HG03354 (cell line): Measurements from ENCODE around the gene RPS2.

Experiments used
- ATAC-seq: cut with Tn5 transposase; IDR thresholded peaks from one replicate; pipeline ENCODE4 v1.9.1; 2021; ENCODE audit warnings: mild to moderate bottlenecking; ENCODE audit not compliant: unreplicated experiment, poor library complexity, severe bottlenecking

RPS2 gene

GRCh38 chr16:1983544-1984346 lies 19.1 kb upstream of the RPS2 start, which contains the start of gene GFER:
GFER (plus strand) TSS chr16:1984193; CDS start chr16:1984219, 26 bp downstream.
- ATAC-seq = peak; percentile 77

DNA sequence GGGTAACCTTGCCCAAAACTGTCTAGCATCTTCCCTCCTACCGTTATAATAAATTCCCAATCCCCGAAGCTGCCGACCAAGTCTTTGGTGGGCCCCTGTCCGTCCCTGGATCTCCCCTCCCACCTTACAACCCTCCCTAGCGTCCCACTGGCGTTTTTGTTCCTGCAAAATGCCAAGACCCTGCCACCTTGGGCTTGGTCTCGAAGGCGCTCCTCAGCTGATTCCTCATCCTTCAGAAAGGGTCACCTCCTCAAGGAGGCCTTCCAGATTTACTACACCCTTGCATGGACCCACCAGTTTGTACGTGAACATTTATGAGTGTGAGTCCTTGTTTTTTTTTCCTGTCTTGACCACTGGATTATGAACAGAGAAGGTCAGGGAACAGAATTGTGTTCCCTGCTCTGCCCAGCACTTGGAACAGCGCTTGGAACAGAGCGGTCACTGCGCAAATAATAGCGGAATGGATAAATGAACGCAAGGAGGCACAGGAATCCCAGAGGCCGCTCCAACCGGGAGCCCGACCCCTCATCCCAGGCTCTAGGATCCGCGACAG lies 18.4 kb upstream of the RPS2 start:
- ATAC-seq = no peak

- no peak for ATAC-seq
These were observed 17.4 kb upstream of the RPS2 start for GRCh38 chr16:1982013-1982433.

- ATAC-seq = no peak
These were observed 16.8 kb upstream of the RPS2 start, which contains the start of gene NOXO1 for GRCh38 chr16:1981398-1981836. NOXO1 (minus strand) TSS chr16:1981469; CDS start chr16:1981179, 290 bp downstream.

DNA sequence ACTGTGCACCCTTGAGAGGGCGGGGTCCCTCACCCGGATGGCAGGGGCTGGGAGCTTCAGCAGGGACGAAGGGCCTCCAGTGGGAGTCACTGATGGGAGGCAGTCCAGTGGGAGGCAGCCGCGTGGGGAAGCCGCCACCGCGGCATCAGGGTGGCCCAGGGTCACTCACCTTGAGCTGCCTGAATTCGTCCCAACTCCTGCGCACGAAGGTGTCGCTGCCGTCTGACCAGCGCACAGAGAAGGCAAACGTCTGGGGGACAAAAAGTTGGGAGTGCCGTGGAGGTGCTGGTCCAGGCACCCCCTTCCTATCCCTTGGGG lies 16.1 kb upstream of the RPS2 start:
- ATAC-seq = no peak

DNA sequence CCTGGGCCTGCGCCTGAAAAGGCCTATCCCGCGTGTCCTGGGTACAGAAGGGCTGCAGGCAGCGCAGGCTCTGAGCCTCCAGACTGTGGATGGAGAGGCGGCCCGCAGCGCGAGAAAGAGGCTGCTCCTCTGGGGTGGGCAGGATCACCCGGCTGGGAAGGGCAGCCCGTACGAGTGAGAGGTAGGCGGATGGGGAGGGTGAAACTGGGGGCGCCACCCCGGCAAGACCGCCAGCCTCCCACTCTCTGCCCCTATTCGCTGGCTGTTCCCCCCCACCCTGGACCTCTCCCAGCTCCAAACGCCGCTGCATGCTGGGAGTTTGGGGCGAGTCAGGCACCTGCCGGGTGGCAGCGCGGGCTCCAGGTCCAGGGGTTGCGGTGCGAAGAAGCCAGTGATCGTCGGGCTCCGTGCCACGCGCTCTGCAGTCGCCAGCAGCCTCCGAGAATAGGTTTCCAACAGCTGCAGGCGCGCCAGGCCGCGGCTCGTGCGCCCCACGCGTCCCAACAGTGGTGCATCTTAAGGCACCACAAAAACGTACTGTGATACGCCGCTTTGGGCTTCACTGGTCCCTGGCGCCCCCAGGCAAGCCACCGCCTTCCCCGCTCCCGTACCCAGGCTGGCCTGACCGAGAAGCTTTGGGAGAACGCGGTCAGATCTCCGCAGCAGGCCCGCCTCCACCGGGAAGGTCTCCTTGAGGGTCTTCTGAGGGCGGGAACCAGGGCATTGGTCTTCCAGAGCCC lies 15.6 kb upstream of the RPS2 start:
- ATAC-seq = no peak

- ATAC-seq = no peak
These were observed 14.8 kb upstream of the RPS2 start for GRCh38 chr16:1979271-1980029.

DNA sequence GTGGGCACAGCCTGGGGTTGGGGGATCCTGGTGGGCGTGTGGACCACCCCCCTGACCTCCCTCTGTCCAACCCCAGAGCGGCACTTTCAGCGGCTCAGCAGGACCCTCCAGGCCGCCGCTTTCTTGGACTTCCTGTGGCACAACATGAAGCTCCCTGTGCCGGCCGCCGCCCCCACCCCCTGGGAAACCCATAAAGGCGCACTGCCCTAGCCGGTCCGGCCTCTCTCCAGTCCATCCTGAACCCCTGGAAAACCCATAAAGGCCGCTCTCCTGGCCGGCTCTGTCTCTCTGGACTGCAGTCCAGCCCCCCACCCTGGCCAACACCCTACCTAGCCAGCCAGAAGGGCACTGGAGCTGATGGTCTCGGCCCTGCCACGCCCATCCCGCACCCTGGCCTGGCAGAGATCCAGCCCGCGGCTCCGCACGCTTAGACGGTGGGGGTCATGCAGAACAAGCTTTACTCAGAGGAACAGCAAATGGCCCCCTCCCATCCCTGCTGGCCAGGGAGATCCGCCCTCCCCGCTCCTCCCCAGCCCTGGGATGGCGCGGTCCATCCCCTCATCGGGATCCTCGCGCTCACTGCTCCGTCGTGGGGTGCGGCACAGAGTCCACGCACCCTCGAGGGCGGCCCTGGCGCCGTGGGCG lies 14.0 kb upstream of the RPS2 start:
- ATAC-seq = no peak

- no peak for ATAC-seq
These were observed 13.2 kb upstream of the RPS2 start for GRCh38 chr16:1977875-1978268.

- ATAC-seq = no peak
These were observed 12.6 kb upstream of the RPS2 start for GRCh38 chr16:1976951-1977874.

- no peak for ATAC-seq
These were observed 11.5 kb upstream of the RPS2 start for GRCh38 chr16:1976216-1976520.

DNA sequence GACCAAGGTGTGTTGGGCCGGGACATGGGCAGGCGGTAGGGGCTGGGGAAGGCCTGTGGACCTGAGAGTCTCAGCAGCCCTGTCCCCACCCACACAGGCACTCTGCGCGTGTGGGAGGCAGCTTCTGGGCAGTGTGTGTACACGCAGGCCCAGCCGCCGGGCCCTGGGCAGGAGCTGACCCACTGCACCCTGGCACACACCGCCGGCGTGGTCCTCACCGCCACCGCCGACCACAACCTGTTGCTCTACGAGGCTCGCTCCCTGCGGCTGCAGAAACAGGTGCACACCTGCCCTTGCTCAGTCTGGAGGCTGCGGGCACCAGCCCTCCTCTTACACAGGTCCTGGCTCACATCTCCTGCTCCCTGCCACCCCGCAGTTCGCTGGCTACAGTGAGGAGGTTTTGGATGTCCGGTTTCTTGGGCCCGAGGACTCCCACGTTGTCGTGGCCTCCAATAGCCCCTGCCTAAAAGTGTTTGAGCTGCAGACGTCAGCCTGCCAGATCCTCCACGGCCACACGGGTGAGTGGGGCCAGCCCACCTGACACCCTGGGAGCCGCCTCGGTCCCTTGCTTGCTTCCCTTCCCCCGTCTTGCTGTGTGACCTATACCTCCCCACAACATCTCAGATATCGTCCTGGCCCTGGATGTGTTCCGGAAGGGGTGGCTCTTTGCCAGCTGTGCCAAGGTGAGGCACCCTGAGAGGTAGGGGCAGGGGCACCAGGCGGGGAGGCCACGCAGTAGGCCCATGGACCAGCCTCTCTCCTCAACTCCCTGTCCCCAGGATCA lies 11.0 kb upstream of the RPS2 start:
- no peak for ATAC-seq

DNA sequence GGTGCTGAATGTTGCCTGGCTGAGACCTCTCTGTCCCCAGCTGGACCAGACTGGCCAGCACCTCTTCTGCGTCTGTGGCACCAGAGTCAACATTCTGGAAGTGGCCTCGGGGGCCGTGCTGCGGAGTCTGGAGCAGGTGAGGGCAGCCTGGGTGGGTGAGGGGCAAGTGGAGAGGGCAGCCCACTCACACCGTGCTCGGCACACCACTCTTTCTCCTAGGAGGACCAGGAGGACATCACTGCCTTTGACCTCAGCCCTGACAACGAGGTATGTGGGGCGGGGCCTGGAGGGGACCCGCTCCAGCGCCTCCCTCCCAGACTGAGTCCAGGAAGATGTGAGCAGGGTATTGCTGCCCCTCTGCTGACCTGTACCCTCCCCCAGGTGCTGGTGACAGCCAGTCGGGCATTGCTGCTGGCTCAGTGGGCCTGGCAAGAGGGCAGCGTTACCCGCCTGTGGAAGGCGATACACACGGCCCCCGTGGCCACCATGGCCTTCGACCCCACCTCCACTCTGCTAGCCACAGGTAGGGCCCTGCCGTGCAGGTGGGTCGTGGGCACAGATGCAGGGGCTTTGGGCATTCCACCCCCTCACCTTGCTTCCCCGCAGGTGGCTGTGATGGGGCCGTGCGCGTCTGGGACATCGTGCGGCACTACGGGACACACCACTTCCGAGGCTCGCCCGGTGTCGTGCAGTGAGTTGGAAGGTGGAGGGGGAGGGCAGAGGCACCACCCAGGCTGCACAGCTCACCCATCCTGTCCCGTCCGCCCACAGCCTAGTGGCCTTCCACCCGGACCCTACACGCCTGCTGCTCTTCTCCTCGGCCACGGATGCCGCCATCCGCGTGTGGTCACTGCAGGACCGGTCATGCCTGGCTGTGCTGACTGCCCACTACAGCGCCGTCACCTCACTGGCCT lies 9.8 kb upstream of the RPS2 start:
- no peak for ATAC-seq

DNA sequence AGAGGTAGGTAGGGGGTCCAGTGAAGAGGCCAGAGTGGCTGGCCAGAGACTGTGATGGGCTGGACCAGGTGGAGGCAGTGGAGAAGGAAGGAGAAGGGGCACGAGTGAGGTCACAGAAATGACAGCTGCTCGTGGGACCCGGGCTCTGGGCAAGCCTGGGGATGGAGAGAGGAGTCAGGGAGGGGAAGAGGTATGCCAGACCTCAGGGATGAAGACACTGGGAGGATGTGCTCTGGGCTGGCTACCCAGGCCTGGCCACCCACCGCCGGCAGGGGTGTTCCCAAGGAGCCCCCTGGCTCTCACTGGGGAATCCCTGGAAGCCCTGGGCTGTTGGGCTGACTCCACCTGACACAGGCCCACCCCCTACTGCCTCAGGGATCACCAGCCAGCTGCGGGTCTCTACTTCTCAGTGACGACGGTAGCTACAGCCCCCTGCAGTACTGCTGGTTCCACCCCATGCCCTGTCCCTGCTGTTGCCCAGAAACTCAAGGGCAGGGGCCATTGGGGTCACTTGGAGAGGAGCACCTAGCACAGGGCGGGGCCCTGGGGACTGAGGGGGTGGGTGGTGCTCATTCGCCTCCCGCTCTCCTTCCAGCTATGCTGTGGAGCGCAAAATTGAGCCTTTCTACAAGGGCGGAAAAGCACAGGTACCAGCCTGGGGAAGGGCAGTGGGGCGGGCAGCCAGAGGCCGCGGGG lies 9.0 kb upstream of the RPS2 start:
- no peak for ATAC-seq

DNA sequence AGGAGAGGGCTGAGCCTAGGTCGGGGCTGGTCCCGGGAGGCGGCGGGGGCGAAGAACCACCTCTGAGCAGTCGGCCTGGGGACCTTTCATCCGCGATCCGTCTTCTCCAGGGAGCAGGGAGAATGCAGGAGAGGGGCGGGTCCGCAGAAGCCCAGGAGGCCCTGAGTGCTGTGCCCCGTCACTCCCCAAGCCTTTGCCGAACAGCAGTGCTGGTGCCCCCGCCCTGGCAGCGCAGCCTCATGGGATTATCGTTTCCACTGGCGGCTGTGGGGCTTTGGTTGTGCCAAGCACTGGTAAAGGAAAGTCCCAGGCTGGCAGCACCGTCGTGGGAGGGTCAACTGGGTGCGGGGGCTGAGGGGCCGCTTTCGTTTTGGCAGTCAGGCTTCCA lies 7.9 kb upstream of the RPS2 start:
- ATAC-seq = peak; percentile 17

DNA sequence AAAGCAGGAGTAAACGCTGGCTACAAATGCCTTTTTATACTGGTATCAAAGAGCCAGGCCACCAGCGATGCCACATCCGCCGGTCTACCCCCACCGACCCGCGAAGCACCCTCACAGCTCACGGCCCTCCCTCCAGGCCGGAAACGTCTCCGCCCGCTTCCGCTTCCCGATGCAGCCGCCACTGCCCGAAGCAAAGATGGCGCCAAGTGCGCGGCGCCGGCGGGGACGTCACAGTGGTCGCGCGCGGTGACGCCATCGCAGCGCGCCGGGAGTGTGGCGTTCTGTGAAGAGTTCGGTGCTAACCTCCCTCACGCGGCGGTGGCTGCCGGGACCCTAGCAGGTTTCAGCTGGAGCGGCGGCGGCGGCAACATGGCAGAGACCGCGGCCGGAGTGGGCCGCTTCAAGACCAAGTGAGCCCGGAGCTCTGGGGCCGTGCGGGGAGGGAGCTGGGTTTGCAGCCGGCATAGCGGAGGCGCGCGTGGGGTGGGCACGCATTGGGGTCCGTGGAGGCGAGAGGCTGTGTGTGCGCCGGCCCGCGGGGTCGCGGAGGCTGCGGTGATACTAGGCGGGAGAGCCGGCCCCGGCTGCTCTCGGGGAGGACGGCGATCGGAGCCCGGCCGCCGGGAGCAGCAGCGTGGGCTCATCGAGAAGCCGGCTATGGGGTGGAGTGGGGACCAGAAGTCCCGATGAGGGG lies 7.3 kb upstream of the RPS2 start, which contains the start of gene TBL3:
Gene TBL3, plus strand, starts transcription at position 258 of the 694 bp plus-strand sequence. Its CDS starts 112 bp downstream, at position 370.
- ATAC-seq = peak; percentile 82
